HG03571 (cell line): ENCODE measurements around the gene ZC3H12C.
"Not testable (repeated sequence)": the region's sequence is repeated elsewhere in the genome, so short reads cannot be mapped to it uniquely, and the experiment has no call there.

Experiments
- ATAC-seq: cut with Tn5 transposase; IDR thresholded peaks from one replicate; pipeline ENCODE4 v1.9.1; 2021; ENCODE audit not compliant: unreplicated experiment

The ZC3H12C gene

DNA sequence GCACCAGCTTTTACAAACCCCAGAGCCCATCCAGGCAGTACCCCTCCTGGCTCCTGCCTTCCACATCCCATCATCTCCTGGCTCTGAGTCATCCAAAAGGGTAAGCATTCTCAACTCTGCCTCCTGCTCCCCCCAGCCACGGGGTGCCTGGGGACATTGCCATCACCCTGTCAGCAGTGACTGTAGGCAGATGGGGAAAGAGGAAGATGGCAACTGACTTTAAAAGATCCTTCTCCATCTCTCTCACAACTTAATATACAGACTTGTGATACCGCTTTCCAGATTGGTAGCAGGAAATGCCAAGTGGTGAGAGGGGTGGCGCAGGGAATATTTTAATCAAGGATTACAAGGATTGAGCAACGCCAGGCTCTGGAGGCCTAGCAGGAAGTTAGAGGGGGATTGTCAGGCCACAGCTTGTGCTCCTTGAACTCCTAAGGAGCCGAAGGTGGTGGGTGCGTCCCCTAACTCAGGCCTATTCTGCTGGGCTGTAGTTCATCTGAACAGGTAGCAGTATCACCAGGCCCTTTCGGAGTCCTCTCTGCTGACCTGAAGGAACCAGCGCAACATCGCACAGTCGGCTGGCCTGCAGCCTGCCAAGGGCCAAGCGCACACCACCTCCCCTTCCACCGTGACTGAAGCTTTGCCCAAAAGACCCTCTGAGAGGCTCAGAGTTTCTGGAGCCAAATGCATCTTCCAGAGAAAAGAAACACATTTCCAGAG is 83.3 kb downstream of the ZC3H12C start:
- ATAC-seq: no peak

GRCh38 chr11:110177086-110177456 is 83.9 kb downstream of the ZC3H12C start:
- ATAC-seq: no peak

- ATAC-seq: no peak
Measured at GRCh38 chr11:110179064-110179463, 85.9 kb downstream of the ZC3H12C start.

DNA sequence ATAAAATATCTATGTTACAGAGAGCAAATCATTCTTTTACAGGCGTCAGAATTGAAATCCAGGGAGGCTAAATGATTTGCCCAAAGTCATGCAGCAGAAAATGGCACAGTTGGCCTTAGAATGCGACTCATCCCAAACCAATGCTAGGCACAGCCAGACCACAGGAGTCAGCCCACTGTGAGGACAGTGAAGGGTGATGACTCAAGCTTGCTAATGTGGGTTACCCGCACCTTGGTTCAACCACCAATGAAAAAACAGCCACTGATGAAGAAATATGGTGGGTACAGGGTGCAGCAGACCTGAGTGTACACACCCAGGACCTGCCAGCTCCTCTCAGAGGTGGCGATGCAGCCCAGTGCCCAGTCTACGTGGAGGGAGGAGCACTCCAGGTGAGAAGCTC is 89.7 kb downstream of the ZC3H12C start:
- no peak for ATAC-seq

GRCh38 chr11:110184456-110184855 is 91.3 kb downstream of the ZC3H12C start:
- no peak for ATAC-seq

DNA sequence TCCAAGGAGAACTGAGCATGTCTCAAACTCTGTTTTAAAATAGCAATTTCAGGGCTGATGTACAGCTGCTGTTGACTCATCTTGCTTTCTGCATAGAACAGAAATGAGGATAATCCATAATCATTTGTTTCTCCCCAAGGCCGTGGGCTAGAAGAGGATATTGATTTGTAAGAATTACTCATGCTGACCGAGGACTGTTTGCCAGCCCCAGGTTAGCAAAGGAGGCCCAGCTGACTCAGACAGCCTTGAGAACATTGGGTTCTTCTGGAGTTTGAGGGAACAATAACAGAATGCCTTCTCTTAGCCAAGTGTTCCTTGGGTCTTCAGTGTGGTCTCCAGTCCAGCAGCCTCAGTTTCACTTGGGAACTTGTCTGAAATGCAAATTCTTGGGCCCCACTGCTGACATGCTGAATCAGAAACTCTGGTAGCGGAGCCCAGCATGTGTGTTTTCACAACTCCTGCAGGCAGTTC is 92.0 kb downstream of the ZC3H12C start:
- ATAC-seq: no peak

GRCh38 chr11:110185599-110185998 is 92.4 kb downstream of the ZC3H12C start:
- ATAC-seq: no peak

- no peak for ATAC-seq
Measured at GRCh38 chr11:110186456-110186855, 93.3 kb downstream of the ZC3H12C start.

GRCh38 chr11:110186867-110187266 is 93.7 kb downstream of the ZC3H12C start:
- no peak for ATAC-seq

- ATAC-seq: no peak
Measured at GRCh38 chr11:110187731-110188130, 94.5 kb downstream of the ZC3H12C start.

DNA sequence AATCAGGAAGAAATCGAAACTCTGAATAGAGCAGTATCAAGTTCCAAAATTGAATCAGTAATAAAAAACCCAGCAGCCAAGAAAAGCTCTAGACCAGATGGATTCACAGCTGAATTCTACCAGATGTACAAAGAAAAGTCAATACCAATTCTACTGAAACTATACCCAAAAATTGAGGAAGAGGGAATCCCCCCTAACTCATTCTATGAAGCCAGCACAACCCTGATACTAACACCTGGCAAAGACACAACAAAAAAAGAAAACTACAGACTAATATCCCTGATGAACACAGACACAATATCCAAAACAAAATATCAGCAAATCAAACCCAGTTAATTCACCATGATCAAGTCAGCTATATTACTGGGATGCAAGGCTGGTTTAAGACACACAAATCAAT is 97.7 kb downstream of the ZC3H12C start:
- ATAC-seq: no peak

DNA sequence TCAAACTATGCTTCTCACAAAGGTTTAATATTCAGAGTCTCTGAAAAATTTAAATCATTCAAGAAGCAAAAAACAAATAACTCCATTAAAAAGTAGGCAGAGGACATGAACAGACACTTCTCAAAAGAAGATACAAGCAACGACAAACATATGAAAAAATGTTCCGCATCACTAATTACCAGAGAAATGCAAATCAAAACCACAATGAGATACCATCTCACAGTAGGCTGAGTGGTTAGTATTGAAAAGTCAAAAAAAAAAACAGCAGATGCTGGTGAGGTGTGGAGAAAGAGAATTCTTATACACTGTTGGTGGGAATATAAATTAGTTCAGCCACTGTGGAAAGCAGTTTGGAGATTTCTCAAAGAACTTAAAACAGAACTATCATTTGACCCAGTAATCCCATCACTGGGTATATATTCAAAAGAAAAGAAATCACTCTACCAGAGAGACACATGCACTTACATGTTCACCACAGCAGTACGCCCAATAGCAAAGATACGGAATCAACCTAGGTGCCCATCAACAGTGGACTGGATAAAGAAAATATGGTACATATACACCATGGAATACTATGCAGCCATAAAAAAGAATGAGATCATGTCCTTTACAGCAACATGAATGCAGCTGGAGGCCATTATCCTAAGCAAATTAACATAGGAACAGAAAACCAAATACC is 99.6 kb downstream of the ZC3H12C start:
- ATAC-seq: peak; percentile 62

- not testable (repeated sequence) for ATAC-seq
Measured at GRCh38 chr11:110194211-110194766, 101.1 kb downstream of the ZC3H12C start.

- no peak for ATAC-seq
Measured at GRCh38 chr11:110196241-110196754, 103.1 kb downstream of the ZC3H12C start.

GRCh38 chr11:110196884-110197420 is 103.8 kb downstream of the ZC3H12C start:
- ATAC-seq: no peak

- ATAC-seq: no peak
Measured at GRCh38 chr11:110198031-110198729, 105.0 kb downstream of the ZC3H12C start.

DNA sequence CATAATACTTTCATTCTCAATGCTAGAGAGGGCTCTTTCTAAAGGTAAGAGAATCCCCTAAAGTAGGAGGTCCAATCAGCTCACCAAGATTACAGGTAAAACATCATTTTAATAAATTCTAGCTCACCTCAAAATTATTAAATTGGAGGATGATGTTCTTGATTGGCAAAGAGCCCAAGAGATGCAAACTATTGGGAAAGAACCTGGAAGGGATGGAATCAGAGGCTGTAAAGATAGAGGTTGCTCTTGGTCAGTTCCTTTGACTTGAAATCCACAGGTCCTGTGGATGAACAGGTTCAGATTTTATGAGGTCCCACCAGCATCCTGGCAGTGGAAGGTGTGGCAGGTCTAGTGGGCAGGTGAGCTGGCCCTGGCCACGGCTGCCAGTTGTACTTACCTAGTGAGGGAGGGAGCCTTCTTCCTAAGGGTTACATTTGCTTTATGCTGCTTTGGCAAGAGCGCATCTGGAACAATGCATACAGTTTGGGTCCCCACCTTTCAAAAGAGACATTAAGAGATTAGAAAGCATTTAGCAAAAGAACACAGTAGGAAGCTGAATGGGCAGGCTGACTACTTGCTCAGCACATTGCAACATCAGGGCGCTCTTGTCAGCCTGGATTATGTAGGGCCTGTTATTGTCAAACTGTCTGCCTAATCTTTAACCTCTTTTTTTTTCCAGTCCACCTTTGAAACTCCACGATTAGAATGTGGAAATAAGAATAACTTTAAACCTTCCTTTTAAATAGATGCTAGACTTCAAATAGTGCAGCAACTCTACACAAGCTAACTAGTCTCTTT is 106.2 kb downstream of the ZC3H12C start:
- no peak for ATAC-seq

DNA sequence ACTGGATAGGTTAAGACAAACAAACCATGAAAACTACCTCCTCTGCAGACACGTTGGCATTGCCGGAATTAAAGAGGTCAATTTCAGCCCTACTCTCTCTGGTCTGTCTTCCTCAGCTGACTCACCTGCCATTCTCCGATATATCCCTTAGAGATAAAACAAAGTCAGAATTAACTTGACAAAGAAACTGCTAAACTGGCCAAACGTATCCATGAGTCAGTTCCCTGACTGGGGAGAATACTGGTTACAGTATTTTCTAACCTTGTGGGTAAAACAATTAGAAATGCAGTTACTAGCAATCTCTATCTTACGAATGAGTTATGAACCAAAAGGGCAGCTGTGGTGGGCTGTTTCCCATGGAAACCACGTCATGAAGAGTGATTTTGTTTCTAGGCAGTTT is 107.0 kb downstream of the ZC3H12C start:
- no peak for ATAC-seq

DNA sequence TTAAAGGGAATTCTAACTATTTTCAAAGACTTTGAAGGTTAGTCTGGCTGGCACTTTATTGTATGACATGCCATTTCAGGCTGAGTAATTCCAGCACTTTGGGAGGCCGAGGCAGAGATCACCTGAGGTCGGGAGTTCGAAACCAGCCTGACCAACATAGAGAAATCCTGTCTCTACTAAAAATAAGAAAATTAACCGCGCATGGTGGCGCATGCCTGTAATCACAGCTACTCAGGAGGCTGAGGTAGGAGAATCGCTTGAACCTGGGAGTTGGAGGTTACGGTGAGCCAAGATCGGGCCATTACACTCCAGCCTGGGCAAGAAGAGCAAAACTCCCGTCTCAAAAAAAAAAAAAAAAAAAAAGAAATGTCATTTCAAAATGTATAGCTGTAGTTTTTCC is 107.6 kb downstream of the ZC3H12C start:
- ATAC-seq: no peak

DNA sequence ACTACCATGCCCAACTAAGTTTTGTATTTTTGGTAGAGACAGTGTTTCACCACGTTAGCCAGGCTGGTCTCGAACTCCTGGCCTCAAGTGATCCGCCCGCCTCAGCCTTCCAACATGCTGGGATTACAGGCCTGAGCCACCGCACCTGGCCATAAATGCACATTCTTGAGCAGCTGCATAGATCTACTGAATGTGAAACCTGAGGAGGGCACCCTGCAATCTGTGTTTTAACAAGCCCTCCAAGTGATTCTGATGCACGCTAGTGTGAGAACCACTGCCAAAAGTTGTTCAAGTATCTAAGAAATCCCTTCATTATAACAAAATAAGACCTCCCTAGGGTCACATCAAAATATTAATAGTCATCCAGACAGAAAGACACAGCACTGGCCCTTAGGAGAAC is 113.9 kb downstream of the ZC3H12C start:
- ATAC-seq: no peak
